NCI-H510A treated with DMSO at 0.1 percent for 48 hours (cell line): Measurements from ENCODE around the gene CKS1B.

Experiments used
- DNase-seq: peaks from one replicate; lab custom pipeline; 2025; lab: John Stamatoyannopoulos, UW

The CKS1B gene

GRCh38 chr1:154987326-154987725, 12.8 kb downstream of the CKS1B start:
- DNase-seq = no peak

- DNase-seq = no peak
Observed at GRCh38 chr1:154988058-154988954, 13.8 kb downstream of the CKS1B start.

GRCh38 chr1:154989195-154989860, 14.8 kb downstream of the CKS1B start:
- no peak for DNase-seq

- DNase-seq = no peak
Observed at GRCh38 chr1:154990276-154990675, 15.8 kb downstream of the CKS1B start.

- peak; percentile 50 for DNase-seq
Observed at GRCh38 chr1:154992721-154993571, 18.5 kb downstream of the CKS1B start.

- DNase-seq = no peak
Observed at GRCh38 chr1:154993572-154994268, 19.2 kb downstream of the CKS1B start, which contains the start of gene LENEP. LENEP (plus strand) TSS chr1:154993586; CDS start chr1:154993608, 22 bp downstream.

- DNase-seq = no peak
Observed at GRCh38 chr1:154994269-154994587, 19.7 kb downstream of the CKS1B start.

- DNase-seq = no peak
Observed at GRCh38 chr1:154994591-154994990, 20.1 kb downstream of the CKS1B start.

GRCh38 chr1:154995301-154995983, 21.0 kb downstream of the CKS1B start:
- DNase-seq = peak; percentile 15

GRCh38 chr1:154996966-154997701, 22.7 kb downstream of the CKS1B start:
- no peak for DNase-seq

- no peak for DNase-seq
Observed at GRCh38 chr1:154998201-154998780, 23.8 kb downstream of the CKS1B start.

- DNase-seq = no peak
Observed at GRCh38 chr1:154998818-154999570, 24.5 kb downstream of the CKS1B start.

- DNase-seq = peak; percentile 37
Observed at GRCh38 chr1:154999571-155000410, 25.3 kb downstream of the CKS1B start.

- DNase-seq = no peak
Observed at GRCh38 chr1:155000411-155000725, 25.9 kb downstream of the CKS1B start.

GRCh38 chr1:155000726-155001424, 26.4 kb downstream of the CKS1B start:
- peak; percentile 95 for DNase-seq

GRCh38 chr1:155001425-155001674, 26.9 kb downstream of the CKS1B start:
- no peak for DNase-seq

- peak; percentile 98 for DNase-seq
Observed at GRCh38 chr1:155001675-155002463, 27.4 kb downstream of the CKS1B start.
